Keratinocyte (primary cell): ENCODE data around the gene RFC1.

Experiments used
- CTCF ChIP-seq, 3 experiments: IDR thresholded peaks in 1 of 3; conservative IDR thresholded peaks in 1 of 3; optimal IDR thresholded peaks in 1 of 3; 2 replicates in 2 of 3; 3 replicates in 1 of 3; pipeline versions ENCODE3 to v1.5.1; 2011; ENCODE audit warnings: low read length in 3 of 3, mild to moderate bottlenecking in 3 of 3, moderate library complexity in 2 of 3, control low read depth in 1 of 3, inconsistent platforms in 1 of 3; ENCODE audit not compliant: insufficient read depth in 2 of 3; ENCODE audit errors: extremely low read depth in 1 of 3
- EZH2 ChIP-seq: IDR thresholded peaks from one replicate; pipeline ENCODE4 v1.6.1; 2012; ENCODE audit warnings: inconsistent platforms, mild to moderate bottlenecking, low read length, moderate library complexity

- no peak for TF ChIP-seq EZH2
- TF ChIP-seq CTCF (optimal IDR thresholded peaks at IDR 0.05 in 1 of 3, IDR thresholded peaks at IDR 0.05 in 1 of 3, conservative IDR thresholded peaks at IDR 0.05 in 1 of 3; ENCODE audit: extremely low read depth in 1 of 3, insufficient read depth in 2 of 3, low read length in 3 of 3) = no peak
Observed at GRCh38 chr4:39243462-39243861, 122.7 kb downstream of the RFC1 start.
